ENCODE results near the gene FN1.

GRCh38 chr2:215452725-215453124, 16.9 kb upstream of the FN1 start:
- TF ChIP-seq, protein P1, sequence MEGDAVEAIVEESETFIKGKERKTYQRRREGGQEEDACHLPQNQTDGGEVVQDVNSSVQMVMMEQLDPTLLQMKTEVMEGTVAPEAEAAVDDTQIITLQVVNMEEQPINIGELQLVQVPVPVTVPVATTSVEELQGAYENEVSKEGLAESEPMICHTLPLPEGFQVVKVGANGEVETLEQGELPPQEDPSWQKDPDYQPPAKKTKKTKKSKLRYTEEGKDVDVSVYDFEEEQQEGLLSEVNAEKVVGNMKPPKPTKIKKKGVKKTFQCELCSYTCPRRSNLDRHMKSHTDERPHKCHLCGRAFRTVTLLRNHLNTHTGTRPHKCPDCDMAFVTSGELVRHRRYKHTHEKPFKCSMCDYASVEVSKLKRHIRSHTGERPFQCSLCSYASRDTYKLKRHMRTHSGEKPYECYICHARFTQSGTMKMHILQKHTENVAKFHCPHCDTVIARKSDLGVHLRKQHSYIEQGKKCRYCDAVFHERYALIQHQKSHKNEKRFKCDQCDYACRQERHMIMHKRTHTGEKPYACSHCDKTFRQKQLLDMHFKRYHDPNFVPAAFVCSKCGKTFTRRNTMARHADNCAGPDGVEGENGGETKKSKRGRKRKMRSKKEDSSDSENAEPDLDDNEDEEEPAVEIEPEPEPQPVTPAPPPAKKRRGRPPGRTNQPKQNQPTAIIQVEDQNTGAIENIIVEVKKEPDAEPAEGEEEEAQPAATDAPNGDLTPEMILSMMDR (IDR thresholded peaks at IDR 0.05 in 2 of 3, conservative IDR thresholded peaks at IDR 0.05 in 1 of 3; ENCODE audit: borderline replicate concordance in 1 of 3, insufficient read depth in 1 of 3, low read depth in 2 of 3, low read length in 2 of 3) = no peak
- TF ChIP-seq, protein P2, sequence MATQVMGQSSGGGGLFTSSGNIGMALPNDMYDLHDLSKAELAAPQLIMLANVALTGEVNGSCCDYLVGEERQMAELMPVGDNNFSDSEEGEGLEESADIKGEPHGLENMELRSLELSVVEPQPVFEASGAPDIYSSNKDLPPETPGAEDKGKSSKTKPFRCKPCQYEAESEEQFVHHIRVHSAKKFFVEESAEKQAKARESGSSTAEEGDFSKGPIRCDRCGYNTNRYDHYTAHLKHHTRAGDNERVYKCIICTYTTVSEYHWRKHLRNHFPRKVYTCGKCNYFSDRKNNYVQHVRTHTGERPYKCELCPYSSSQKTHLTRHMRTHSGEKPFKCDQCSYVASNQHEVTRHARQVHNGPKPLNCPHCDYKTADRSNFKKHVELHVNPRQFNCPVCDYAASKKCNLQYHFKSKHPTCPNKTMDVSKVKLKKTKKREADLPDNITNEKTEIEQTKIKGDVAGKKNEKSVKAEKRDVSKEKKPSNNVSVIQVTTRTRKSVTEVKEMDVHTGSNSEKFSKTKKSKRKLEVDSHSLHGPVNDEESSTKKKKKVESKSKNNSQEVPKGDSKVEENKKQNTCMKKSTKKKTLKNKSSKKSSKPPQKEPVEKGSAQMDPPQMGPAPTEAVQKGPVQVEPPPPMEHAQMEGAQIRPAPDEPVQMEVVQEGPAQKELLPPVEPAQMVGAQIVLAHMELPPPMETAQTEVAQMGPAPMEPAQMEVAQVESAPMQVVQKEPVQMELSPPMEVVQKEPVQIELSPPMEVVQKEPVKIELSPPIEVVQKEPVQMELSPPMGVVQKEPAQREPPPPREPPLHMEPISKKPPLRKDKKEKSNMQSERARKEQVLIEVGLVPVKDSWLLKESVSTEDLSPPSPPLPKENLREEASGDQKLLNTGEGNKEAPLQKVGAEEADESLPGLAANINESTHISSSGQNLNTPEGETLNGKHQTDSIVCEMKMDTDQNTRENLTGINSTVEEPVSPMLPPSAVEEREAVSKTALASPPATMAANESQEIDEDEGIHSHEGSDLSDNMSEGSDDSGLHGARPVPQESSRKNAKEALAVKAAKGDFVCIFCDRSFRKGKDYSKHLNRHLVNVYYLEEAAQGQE (IDR thresholded peaks at IDR 0.05; ENCODE audit: low read depth) = no peak
- TF ChIP-seq ATF3 (IDR thresholded peaks at IDR 0.05) = no peak
- TF ChIP-seq EZH2 (IDR thresholded peaks at IDR 0.05) = no peak
- no peak for TF ChIP-seq ZFX (IDR thresholded peaks at IDR 0.05)
- no peak for TF ChIP-seq YY1 (IDR thresholded peaks at IDR 0.05; ENCODE audit: extremely low read depth, insufficient replicate concordance, low read depth, low read length)
- no peak for TF ChIP-seq JUND (IDR thresholded peaks at IDR 0.05)
- no peak for TF ChIP-seq SIN3A (IDR thresholded peaks at IDR 0.05; ENCODE audit: low read depth)
